SK-N-SH (cell line): ENCODE results near the gene SH3TC1. TPM values are rescaled to one million over a fixed set of nuclear protein-coding genes. Genes with fewer than 3 reads are reported as not detected.

Experiments used
- CTCF ChIA-PET: fragments of 300-600, 350-600 bp; formaldehyde crosslinking; extraction: SDS; loops from one replicate; lab custom pipeline; 2021; lab: Yijun Ruan, JAX
- POLR2A ChIA-PET: fragments of 350-600 bp; sonication (Branson Sonifier 250); formaldehyde crosslinking; extraction: SDS; loops from one replicate; lab custom pipeline; 2020; ENCODE audit warnings: antibody characterized with exemption, inconsistent platforms; lab: Yijun Ruan, JAX
- DNase-seq: peaks from one replicate; pipeline ENCODE4 v3.0.0; 2012
- H2AFZ ChIP-seq: fragments of 200-600 bp; sonication (generic); 2 replicates; pipeline ENCODE4 v1.8.1; 2016; ENCODE audit warnings: antibody characterized with exemption, mild to moderate bottlenecking, low read depth
- H3F3A ChIP-seq: fragments of 200-600 bp; sonication (generic); replicated peaks from 2 replicates; pipeline ENCODE3; 2016; ENCODE audit warnings: antibody characterized with exemption, mild to moderate bottlenecking; ENCODE audit not compliant: insufficient read depth
- H3K27ac ChIP-seq, 2 experiments: fragments of 200-500 bp in 1 of 2; fragments of 200-600 bp in 1 of 2; sonication (Bioruptor generic) in 1 of 2; sonication (generic), shearing (Covaris generic) in 1 of 2; 2 replicates each; pipeline versions ENCODE4 v1.5.1 to v1.6.1; 2014 to 2016; ENCODE audit warnings: low read depth in 2 of 2, inconsistent platforms in 1 of 2, low read length in 1 of 2, mild to moderate bottlenecking in 1 of 2, mixed read lengths in 1 of 2
- H3K27me3 ChIP-seq: fragments of 200-600 bp; sonication (generic), shearing (Covaris generic); 2 replicates; pipeline ENCODE4 v1.6.1; 2016; ENCODE audit warnings: mixed run types; ENCODE audit not compliant: insufficient read depth
- H3K36me3 ChIP-seq, 2 experiments: fragments of 200-500 bp in 1 of 2; fragments of 200-600 bp in 1 of 2; sonication (Bioruptor generic) in 1 of 2; sonication (generic) in 1 of 2; replicated peaks in 1 of 2; 2 replicates each; pipeline versions ENCODE3 to v1.5.1; 2014 to 2016; ENCODE audit warnings: low read length in 1 of 2, mild to moderate bottlenecking in 1 of 2; ENCODE audit not compliant: insufficient read depth in 2 of 2, control insufficient read depth in 1 of 2
- H3K4me1 ChIP-seq, 2 experiments: fragments of 200-500 bp in 1 of 2; fragments of 200-600 bp in 1 of 2; sonication (Bioruptor generic) in 1 of 2; sonication (generic), shearing (Covaris generic) in 1 of 2; 2 replicates each; pipeline versions ENCODE4 v1.5.1 to v1.6.1; 2014 to 2016; ENCODE audit warnings: low read depth in 1 of 2, low read length in 1 of 2, mixed run types in 1 of 2; ENCODE audit not compliant: insufficient read depth in 2 of 2, control insufficient read depth in 1 of 2
- H3K4me2 ChIP-seq: fragments of 200-600 bp; sonication (generic), shearing (Covaris generic); 2 replicates; pipeline ENCODE4 v1.6.1; 2017; ENCODE audit warnings: mixed run types
- H3K4me3 ChIP-seq, 2 experiments: fragments of 200-500 bp in 1 of 2; fragments of 200-600 bp in 1 of 2; sonication (Bioruptor generic) in 1 of 2; sonication (generic), shearing (Covaris generic) in 1 of 2; 2 replicates each; pipeline versions ENCODE4 v1.5.1 to v1.8.1; 2014 to 2016; ENCODE audit warnings: low read depth in 2 of 2, inconsistent platforms in 1 of 2, low read length in 1 of 2, mild to moderate bottlenecking in 1 of 2, mixed read lengths in 1 of 2, moderate library complexity in 1 of 2
- H3K79me2 ChIP-seq: fragments of 200-600 bp; sonication (generic); 2 replicates; pipeline ENCODE4 v1.8.1; 2017; ENCODE audit warnings: mild to moderate bottlenecking; ENCODE audit not compliant: insufficient read depth
- H3K9ac ChIP-seq: fragments of 200-600 bp; sonication (generic); 2 replicates; pipeline ENCODE4 v1.6.1; 2017; ENCODE audit warnings: mixed run types
- H3K9me2 ChIP-seq: fragments of 200-600 bp; sonication (generic); 2 replicates; pipeline ENCODE4 v1.6.1; 2017; ENCODE audit warnings: mixed run types
- H3K9me3 ChIP-seq: fragments of 200-600 bp; sonication (generic); 2 replicates; pipeline ENCODE4 v1.6.1; 2017; ENCODE audit warnings: mixed run types, mild to moderate bottlenecking, moderate library complexity
- H4K20me1 ChIP-seq: fragments of 200-600 bp; sonication (generic); 2 replicates; pipeline ENCODE4 v1.6.1; 2017; ENCODE audit warnings: mild to moderate bottlenecking, mixed run types; ENCODE audit not compliant: insufficient read depth
- CTCF ChIP-seq: fragments of 200-600 bp; sonication (generic); IDR thresholded peaks from 2 replicates; pipeline ENCODE4 v1.6.1; 2017; ENCODE audit warnings: antibody characterized with exemption, mild to moderate bottlenecking, moderate library complexity
- FOSL2 ChIP-seq: IDR thresholded peaks from 2 replicates; pipeline ENCODE4 v1.4.0; 2012; ENCODE audit warnings: low read depth, mild to moderate bottlenecking, moderate library complexity, borderline replicate concordance
- FOXM1 ChIP-seq: IDR thresholded peaks from 2 replicates; pipeline ENCODE4 v1.4.0; 2012; ENCODE audit warnings: low read depth, mild to moderate bottlenecking
- GABPA ChIP-seq: IDR thresholded peaks from 2 replicates; pipeline ENCODE4 v1.4.0; 2012; ENCODE audit warnings: low read depth, mild to moderate bottlenecking
- JUND ChIP-seq: IDR thresholded peaks from 2 replicates; pipeline ENCODE4 v1.4.0; 2012
- MEF2A ChIP-seq: IDR thresholded peaks from 2 replicates; pipeline ENCODE4 v1.4.0; 2012; ENCODE audit warnings: low read depth, borderline replicate concordance
- POLR2AphosphoS5 ChIP-seq: IDR thresholded peaks from 2 replicates; pipeline ENCODE4 v1.6.1; 2012; ENCODE audit warnings: low read depth, low read length
- RFX5 ChIP-seq: IDR thresholded peaks from 2 replicates; pipeline ENCODE4 v1.6.1; 2012; ENCODE audit warnings: mild to moderate bottlenecking, improper control_type of control experiment, low read length
- SIN3A ChIP-seq: IDR thresholded peaks from 2 replicates; pipeline ENCODE4 v1.6.1; 2012; ENCODE audit warnings: low read depth, mild to moderate bottlenecking, low read length, moderate library complexity, borderline replicate concordance
- SMC3 ChIP-seq: IDR thresholded peaks from 2 replicates; pipeline ENCODE4 v1.6.1; 2012; ENCODE audit warnings: low read depth, low read length, improper control_type of control experiment
- TAF1 ChIP-seq: IDR thresholded peaks from 2 replicates; pipeline ENCODE4 v1.6.1; 2012; ENCODE audit warnings: low read depth, mild to moderate bottlenecking, low read length, moderate library complexity, borderline replicate concordance
- YY1 ChIP-seq: IDR thresholded peaks from 2 replicates; pipeline ENCODE4 v1.4.0; 2012; ENCODE audit warnings: low read depth, mild to moderate bottlenecking
- ZBTB33 ChIP-seq: IDR thresholded peaks from 2 replicates; pipeline ENCODE4 v1.4.0; 2012; ENCODE audit warnings: low read depth, borderline replicate concordance
- WGBS: methylation state at CpG from one replicate; pipeline ENCODE4 v1.1.6; 2017; ENCODE audit warnings: low lambda C conversion rate; 5-methylcytosine and 5-hydroxymethylcytosine counted together
- polyA plus RNA-seq, 3 experiments: library from polyadenylated mRNA; depleted of rRNA; stranded (reverse); fragments of >200 nt; gene quantifications; 2 replicates each; pipeline ENCODE4 v1.2.3, GENCODE V29; 2012

Gene SH3TC1
- polyA plus RNA-seq, 1 of the 3 experiments (the other 2 are of a cell fraction) = 2.7 TPM

GRCh38 chr4:8268211-8268610 lies 69.1 kb downstream of the SH3TC1 start (continued):
- no peak for TF ChIP-seq CTCF
- no peak for TF ChIP-seq FOXM1

GRCh38 chr4:8268901-8269534 lies 69.9 kb downstream of the SH3TC1 start:
- H3K4me3 ChIP-seq = no peak overlapping the region
- no peaks in the 10 kb centered on the region for H3F3A ChIP-seq
- no peaks in the 10 kb centered on the region for H3K36me3 ChIP-seq
- no peak for DNase-seq
- WGBS = 83% methylated on average over 21 of the region's 25 CpGs
- H3K27ac ChIP-seq = no peak overlapping the region
- no peaks in the 10 kb centered on the region for H3K9me3 ChIP-seq
- H3K27me3 ChIP-seq = no peaks in the 10 kb centered on the region
- CTCF ChIA-PET = interaction anchor here (0.9 kb wide), 1 partner anchor 135 kb away, joined by 3 read pairs; no protein-coding TSS in a partner anchor
- no peak overlapping the region for H2AFZ ChIP-seq
- no peak for TF ChIP-seq RFX5
- TF ChIP-seq, all 33 proteins: peak for 0
- no peaks in the 10 kb centered on the region for H4K20me1 ChIP-seq
- H3K4me1 ChIP-seq = peaks cover 0 to 40% of the 10 kb centered on the region in 2 experiments; a peak in 1 of 4 replicates
- H3K9ac ChIP-seq = no peak overlapping the region
- H3K4me2 ChIP-seq = no peak overlapping the region
- H3K79me2 ChIP-seq = no peaks in the 10 kb centered on the region
- POLR2A ChIA-PET = no interaction called here
- H3K9me2 ChIP-seq = no peaks in the 10 kb centered on the region

GRCh38 chr4:8269535-8270417 lies 70.7 kb downstream of the SH3TC1 start, which contains the start of gene HTRA3:
Gene HTRA3 (plus strand): TSS chr4:8269754. CDS start chr4:8269969, 215 bp downstream.
- Histone ChIP-seq H3K27ac (no peak within 1 kb of the TSS), H3K4me3 (no peak within 1 kb of the TSS), H3K27me3 (no peaks in the 10 kb centered on the region), H3K9me2 (no peaks in the 10 kb centered on the region), H2AFZ (no peak within 1 kb of the TSS), H4K20me1 (no peaks in the 10 kb centered on the region), H3K4me2 (no peak within 1 kb of the TSS), H3K79me2 (no peaks in the 10 kb centered on the region), H3F3A (no peaks in the 10 kb centered on the region), H3K36me3 (no peaks in the 10 kb centered on the region), H3K4me1 (peaks cover 0 to 48% of the 10 kb centered on the region in 2 experiments; a peak in 2 of 4 replicates), H3K9me3 (no peaks in the 10 kb centered on the region), H3K9ac (no peak within 1 kb of the TSS)
- CTCF ChIA-PET = interaction anchor here (0.9 kb wide), 1 partner anchor 134 kb away, joined by 3 read pairs; no protein-coding TSS in a partner anchor
- WGBS = 90% methylated on average over 52 of the region's 111 CpGs
- no peak for DNase-seq
- POLR2A ChIA-PET = no interaction called here
- TF ChIP-seq CTCF (no peak), TAF1 (no peak), SIN3A (no peak), MEF2A (no peak), JUND (no peak), GABPA (no peak), SMC3 (no peak), YY1 (no peak), POLR2AphosphoS5 (no peak), FOSL2 (no peak), ZBTB33 (no peak)
